B cell (primary cell): ENCODE results near the gene LPCAT1. TPM values are rescaled to one million over a fixed set of nuclear protein-coding genes. Genes with fewer than 3 reads are reported as not detected.
"Not testable (repeated sequence)": the region's sequence is repeated elsewhere in the genome, so short reads cannot be mapped to it uniquely, and the experiment has no call there.

ENCODE experiments used
- ATAC-seq: fragments of 200-7000 bp; cut with Tn5 transposase; one replicate; pipeline ENCODE4 v1.10.0; 2021; ENCODE audit warnings: low read depth, mild to moderate bottlenecking, moderate number of reproducible peaks, moderate library complexity
- CTCF ChIA-PET: fragments of 350-600 bp; sonication (Branson Sonifier 250); formaldehyde crosslinking; loops from one replicate; lab custom pipeline; 2021; ENCODE audit warnings: antibody characterized with exemption, inconsistent platforms; lab: Charles Lee
- POLR2A ChIA-PET: fragments of 350-600 bp; sonication (Branson Sonifier 250); formaldehyde crosslinking; loops from one replicate; lab custom pipeline; 2021; ENCODE audit warnings: antibody characterized with exemption; lab: Charles Lee
- DNase-seq: peaks from one replicate; pipeline ENCODE4 v3.0.0; 2013
- H2AFZ ChIP-seq: 2 replicates; pipeline ENCODE4 v1.6.1; 2012; ENCODE audit warnings: mild to moderate bottlenecking, low read depth, low read length; ENCODE audit not compliant: insufficient read depth, poor library complexity, severe bottlenecking
- H3K27ac ChIP-seq, 2 donors: 1 replicate in 1 of 2; 2 replicates in 1 of 2; pipeline ENCODE4 v1.5.1; 2012 to 2013; ENCODE audit warnings: low read length in 2 of 2, mild to moderate bottlenecking in 2 of 2, moderate library complexity in 1 of 2
- H3K27me3 ChIP-seq, 4 experiments: fragments of 200-600 bp in 1 of 4; sonication (generic) in 1 of 4; replicated peaks in 1 of 4; 1 replicate in 2 of 4; 2 replicates in 2 of 4; pipeline versions ENCODE4 v1.6.1 to v1.7.0; 2013 to 2016; ENCODE audit warnings: low read length in 3 of 4, mild to moderate bottlenecking in 2 of 4, mixed read lengths in 1 of 4, moderate library complexity in 1 of 4; ENCODE audit not compliant: insufficient read depth in 4 of 4, control insufficient read depth in 3 of 4; ENCODE audit errors: control extremely low read depth in 1 of 4
- H3K36me3 ChIP-seq, 2 experiments: replicated peaks in 1 of 2; 1 replicate in 1 of 2; 2 replicates in 1 of 2; pipeline versions ENCODE4 v1.6.1 to v1.7.1; 2013; ENCODE audit warnings: low read length in 1 of 2; ENCODE audit not compliant: insufficient read depth in 2 of 2, control insufficient read depth in 1 of 2; ENCODE audit errors: control extremely low read depth in 1 of 2, extremely low read depth in 1 of 2
- H3K4me1 ChIP-seq, 2 donors: fragments of 200-600 bp in 1 of 2; sonication (generic) in 1 of 2; 1 replicate in 1 of 2; 2 replicates in 1 of 2; pipeline versions ENCODE4 v1.5.1 to v1.6.1; 2013 to 2017; ENCODE audit warnings: low read length in 2 of 2; ENCODE audit not compliant: control insufficient read depth in 2 of 2, insufficient read depth in 2 of 2
- H3K4me2 ChIP-seq: replicated peaks from 2 replicates; pipeline ENCODE3; 2012; ENCODE audit warnings: mild to moderate bottlenecking, low read depth, low read length; ENCODE audit not compliant: poor library complexity, severe bottlenecking
- H3K4me3 ChIP-seq, 5 experiments: fragments of 200-600 bp in 1 of 5; sonication (generic) in 1 of 5; 1 replicate in 3 of 5; 2 replicates in 2 of 5; pipeline versions ENCODE4 v1.5.1 to v1.7.0; 2011 to 2016; ENCODE audit warnings: low read length in 4 of 5, mild to moderate bottlenecking in 4 of 5, low read depth in 2 of 5, control low read depth in 1 of 5, moderate library complexity in 1 of 5; ENCODE audit not compliant: insufficient read depth in 1 of 5; ENCODE audit errors: control extremely low read depth in 1 of 5, extremely low read depth in 1 of 5
- H3K79me2 ChIP-seq: fragments of 200-600 bp; sonication (generic); one replicate; pipeline ENCODE4 v1.6.0; 2016; ENCODE audit warnings: low read length; ENCODE audit not compliant: control insufficient read depth, insufficient read depth
- H3K9ac ChIP-seq: fragments of 200-600 bp; sonication (generic); 2 replicates; pipeline ENCODE4 v1.6.1; 2017; ENCODE audit warnings: mild to moderate bottlenecking, low read length, moderate library complexity
- H3K9me3 ChIP-seq, 3 donors: one replicate each; pipeline versions ENCODE4 v1.6.1 to v1.7.1; 2013; ENCODE audit warnings: low read length in 2 of 3; ENCODE audit not compliant: control insufficient read depth in 2 of 3, insufficient read depth in 1 of 3; ENCODE audit errors: control extremely low read depth in 1 of 3
- H4K20me1 ChIP-seq: 2 replicates; pipeline ENCODE4 v1.6.0; 2012; ENCODE audit warnings: mild to moderate bottlenecking, low read length; ENCODE audit not compliant: insufficient read depth, control insufficient read depth, poor library complexity, severe bottlenecking
- H3K27ac Mint-ChIP-seq: one replicate; pipeline ENCODE4 v1.8.0; 2021; ENCODE audit warnings: mixed read lengths
- H3K27me3 Mint-ChIP-seq: one replicate; pipeline ENCODE4 v1.8.0; 2021; ENCODE audit warnings: mixed read lengths
- H3K4me1 Mint-ChIP-seq: one replicate; pipeline ENCODE4 v1.8.0; 2021; ENCODE audit warnings: mixed read lengths
- H3K4me3 Mint-ChIP-seq: one replicate; pipeline ENCODE4 v1.8.0; 2021; ENCODE audit warnings: mixed read lengths
- H3K9me3 Mint-ChIP-seq: one replicate; pipeline ENCODE4 v1.8.0; 2022; ENCODE audit warnings: mixed read lengths; ENCODE audit not compliant: insufficient read depth
- EZH2 ChIP-seq: IDR thresholded peaks from 2 replicates; pipeline ENCODE4 v1.6.1; 2012; ENCODE audit warnings: borderline replicate concordance, low read depth, mild to moderate bottlenecking, moderate library complexity, low read length; ENCODE audit not compliant: insufficient read depth, poor library complexity, severe bottlenecking
- WGBS: methylation state at CpG from one replicate; pipeline ENCODE4 v1.1.5; 2013; ENCODE audit warnings: missing lambda C conversion rate; ENCODE audit not compliant: insufficient coverage; 5-methylcytosine and 5-hydroxymethylcytosine counted together
- intact Hi-C: fragments of 100-400 bp; cut with micrococcal nuclease; formaldehyde crosslinking; loops from one replicate; pipeline ENCODE4 v1.10.0; 2022
- polyA plus RNA-seq: library from polyadenylated mRNA; depleted of rRNA; stranded (reverse); fragments of >200 nt; gene quantifications from 2 replicates; pipeline ENCODE4 v1.2.3, GENCODE V29; 2012
- total RNA-seq, 2 donors: library from RNA; stranded (reverse); fragments of 120-200 nt in 1 of 2; gene quantifications; 1 replicate in 1 of 2; 2 replicates in 1 of 2; pipeline versions ENCODE4 v1.2.3 to v1.2.4, GENCODE V29; 2013 to 2022
- TF ChIP-seq, protein P1 (sequence below): fragments of 200-600 bp; IDR thresholded peaks from one replicate; pipeline ENCODE4 v1.8.0; 2022; ENCODE audit warnings: antibody characterized with exemption, mild to moderate bottlenecking

Gene LPCAT1
- total and polyA plus RNA-seq, 2 donors (not counting 1 experiment from before 2014, with no cell fraction given), result 94.8 to 159 TPM

DNA sequence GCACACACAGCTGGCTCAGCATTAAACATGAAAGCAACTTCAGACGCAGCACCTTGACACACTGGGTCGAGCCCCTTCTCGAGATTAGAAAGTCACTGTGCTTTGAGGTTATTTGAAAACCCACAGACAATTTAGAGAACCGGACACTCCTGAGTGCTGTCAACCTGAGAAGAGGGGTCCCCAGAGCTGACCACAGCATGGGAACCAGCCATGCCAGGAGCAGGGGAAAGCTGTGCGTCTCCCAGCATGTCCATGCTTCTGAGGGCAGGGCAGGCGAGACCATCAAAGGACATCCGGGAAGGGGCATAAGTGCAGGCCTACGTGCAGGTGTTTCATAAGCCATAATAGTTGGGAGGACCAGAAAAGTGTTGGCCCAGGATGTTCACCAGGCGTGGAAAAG, 99.0 kb downstream of the LPCAT1 start:
- no peak for TF ChIP-seq EZH2
- TF ChIP-seq, protein P1, sequence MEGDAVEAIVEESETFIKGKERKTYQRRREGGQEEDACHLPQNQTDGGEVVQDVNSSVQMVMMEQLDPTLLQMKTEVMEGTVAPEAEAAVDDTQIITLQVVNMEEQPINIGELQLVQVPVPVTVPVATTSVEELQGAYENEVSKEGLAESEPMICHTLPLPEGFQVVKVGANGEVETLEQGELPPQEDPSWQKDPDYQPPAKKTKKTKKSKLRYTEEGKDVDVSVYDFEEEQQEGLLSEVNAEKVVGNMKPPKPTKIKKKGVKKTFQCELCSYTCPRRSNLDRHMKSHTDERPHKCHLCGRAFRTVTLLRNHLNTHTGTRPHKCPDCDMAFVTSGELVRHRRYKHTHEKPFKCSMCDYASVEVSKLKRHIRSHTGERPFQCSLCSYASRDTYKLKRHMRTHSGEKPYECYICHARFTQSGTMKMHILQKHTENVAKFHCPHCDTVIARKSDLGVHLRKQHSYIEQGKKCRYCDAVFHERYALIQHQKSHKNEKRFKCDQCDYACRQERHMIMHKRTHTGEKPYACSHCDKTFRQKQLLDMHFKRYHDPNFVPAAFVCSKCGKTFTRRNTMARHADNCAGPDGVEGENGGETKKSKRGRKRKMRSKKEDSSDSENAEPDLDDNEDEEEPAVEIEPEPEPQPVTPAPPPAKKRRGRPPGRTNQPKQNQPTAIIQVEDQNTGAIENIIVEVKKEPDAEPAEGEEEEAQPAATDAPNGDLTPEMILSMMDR, result no peak
- Mint-ChIP-seq H3K27ac (no peak overlapping the region), H3K9me3 (peaks cover 16% of the 10 kb centered on the region), H3K4me1 (no peaks in the 10 kb centered on the region), H3K27me3 (peaks cover 6% of the 10 kb centered on the region), H3K4me3 (no peak overlapping the region)
- no peak for ATAC-seq
- ChIA-PET POLR2A (no interaction called here), CTCF (no interaction called here)
- no peak overlapping the region for H3K27ac ChIP-seq
- H3K79me2 ChIP-seq, result no peaks in the 10 kb centered on the region
- peaks cover 3 to 36% (median 24%) of the 10 kb centered on the region in 3 donors for H3K9me3 ChIP-seq
- 95% methylated on average over 8 of the region's 9 CpGs for WGBS
- H3K4me3 ChIP-seq, result no peak overlapping the region
- H3K9ac ChIP-seq, result no peak overlapping the region
- no peaks in the 10 kb centered on the region for H3K36me3 ChIP-seq
- H4K20me1 ChIP-seq, result no peaks in the 10 kb centered on the region
- intact Hi-C loops, result no loop called here
- H2AFZ ChIP-seq, result no peak overlapping the region
- H3K27me3 ChIP-seq, result no peaks in the 10 kb centered on the region
- no peak for DNase-seq
- no peak overlapping the region for H3K4me2 ChIP-seq
- no peaks in the 10 kb centered on the region for H3K4me1 ChIP-seq

DNA sequence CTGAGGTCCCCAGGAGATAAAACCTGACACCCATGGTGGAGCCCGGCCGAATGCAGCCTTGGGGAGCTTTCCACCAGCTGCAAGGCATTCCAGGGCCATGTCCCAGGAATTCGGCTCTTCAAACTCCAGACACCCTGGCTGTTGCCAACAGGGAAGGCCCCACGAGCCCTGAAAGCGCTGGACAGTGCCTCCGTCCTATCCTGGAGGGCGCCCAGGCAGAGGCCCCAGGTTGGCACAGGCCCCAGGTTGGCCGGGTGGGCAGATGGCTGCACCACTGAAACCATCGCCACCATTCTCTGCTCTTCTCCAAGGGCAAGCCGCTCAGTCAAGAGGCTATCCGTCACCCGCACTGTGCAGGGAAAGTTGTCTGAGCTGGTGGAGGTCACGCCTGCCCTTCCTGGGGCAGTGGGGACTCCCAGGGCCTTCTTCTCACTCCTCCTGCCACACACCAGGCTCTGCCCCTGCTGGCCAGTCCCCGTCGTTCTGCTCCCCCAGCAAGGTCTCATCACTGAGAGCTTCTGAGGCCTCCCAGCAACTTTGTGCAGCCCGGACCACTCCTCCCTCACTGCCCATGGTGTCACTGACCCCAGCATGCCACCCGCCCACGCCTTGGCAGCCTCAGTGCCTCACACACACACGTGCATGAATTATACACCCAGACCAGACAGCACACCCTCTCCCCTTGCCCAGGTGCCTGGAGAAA, 99.7 kb downstream of the LPCAT1 start:
- no peaks in the 10 kb centered on the region for H3K79me2 ChIP-seq
- H3K4me2 ChIP-seq, result no peak overlapping the region
- intact Hi-C loops, result no loop called here
- no peaks in the 10 kb centered on the region for H3K36me3 ChIP-seq
- Mint-ChIP-seq H3K9me3 (peaks cover 12% of the 10 kb centered on the region), H3K27me3 (peaks cover 6% of the 10 kb centered on the region), H3K4me1 (no peaks in the 10 kb centered on the region), H3K27ac (no peak overlapping the region), H3K4me3 (no peak overlapping the region)
- H3K4me1 ChIP-seq, result no peaks in the 10 kb centered on the region
- no peak overlapping the region for H3K9ac ChIP-seq
- 86% methylated on average over 19 of the region's 19 CpGs for WGBS
- H3K27me3 ChIP-seq, result peaks cover 0 to under 1% (median 0%) of the 10 kb centered on the region in 4 experiments
- H3K4me3 ChIP-seq, result no peak overlapping the region
- H3K27ac ChIP-seq, result no peak overlapping the region
- H2AFZ ChIP-seq, result no peak overlapping the region
- ChIA-PET CTCF (no interaction called here), POLR2A (no interaction called here)
- DNase-seq (no peak), ATAC-seq (no peak)
- H4K20me1 ChIP-seq, result no peaks in the 10 kb centered on the region
- no peak for TF ChIP-seq EZH2
- H3K9me3 ChIP-seq, result peaks cover 3 to 32% (median 21%) of the 10 kb centered on the region in 3 donors

DNA sequence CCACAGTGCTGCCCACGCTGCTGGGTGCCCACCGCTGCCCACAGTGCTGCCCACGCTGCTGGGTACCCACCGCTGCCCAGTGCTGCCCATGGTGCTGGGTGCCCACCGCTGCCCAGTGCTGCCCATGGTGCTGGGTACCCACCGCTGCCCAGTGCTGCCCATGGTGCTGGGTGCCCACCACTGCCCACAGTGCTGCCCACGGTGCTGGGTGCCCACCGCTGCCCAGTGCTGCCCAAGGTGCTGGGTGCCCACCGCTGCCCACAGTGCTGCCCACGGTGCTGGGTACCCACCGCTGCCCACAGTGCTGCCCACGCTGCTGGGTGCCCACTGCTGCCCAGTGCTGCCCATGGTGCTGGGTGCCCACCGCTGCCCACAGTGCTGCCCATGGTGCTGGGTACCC, 101.2 kb downstream of the LPCAT1 start:
- ATAC-seq, H3K4me3 ChIP-seq, H3K27me3 ChIP-seq, H3K4me2 ChIP-seq, H3K27me3 Mint-ChIP-seq, H3K27ac ChIP-seq, H3K9ac ChIP-seq, POLR2A ChIA-PET, DNase-seq, H4K20me1 ChIP-seq, intact Hi-C loops, CTCF ChIA-PET, H3K36me3 ChIP-seq, H3K79me2 ChIP-seq, H2AFZ ChIP-seq, H3K4me3 Mint-ChIP-seq, H3K4me1 Mint-ChIP-seq, H3K27ac Mint-ChIP-seq, H3K4me1 ChIP-seq, H3K9me3 Mint-ChIP-seq: not testable (repeated sequence)
- WGBS, result 92% methylated on average over 9 of the region's 13 CpGs
- H3K9me3 ChIP-seq, result peaks cover 0 to 23% (median 7%) of the 10 kb centered on the region in 3 donors
